ENCODE measurements around the gene APLP1. TPM values are rescaled to one million over a fixed set of nuclear protein-coding genes. Genes with fewer than 3 reads are reported as not detected.

The APLP1 gene
- total RNA-seq, 4 donors from 2014 or later: 4.6 to 14.6 (median 8.8) TPM

DNA sequence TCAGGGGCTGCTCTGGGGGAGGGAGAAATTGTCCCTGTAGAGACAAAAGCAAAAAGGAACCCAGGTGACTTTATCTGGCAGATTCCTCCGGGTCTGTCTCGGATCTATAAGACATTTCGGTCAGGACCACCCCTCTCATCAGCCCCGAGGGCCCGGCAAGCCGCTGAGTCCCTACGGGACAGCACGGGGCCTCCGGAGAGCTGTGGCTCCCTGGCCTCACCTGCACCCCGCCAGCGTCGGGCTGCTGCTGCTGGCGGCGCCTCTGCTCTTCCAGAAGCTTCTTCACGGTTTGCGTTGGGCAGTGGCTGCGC lies 30.1 kb downstream of the APLP1 start:
- TF ChIP-seq POLR2A (IDR thresholded peaks at IDR 0.05; ENCODE audit: low read depth): no peak
- TF ChIP-seq, protein P1, sequence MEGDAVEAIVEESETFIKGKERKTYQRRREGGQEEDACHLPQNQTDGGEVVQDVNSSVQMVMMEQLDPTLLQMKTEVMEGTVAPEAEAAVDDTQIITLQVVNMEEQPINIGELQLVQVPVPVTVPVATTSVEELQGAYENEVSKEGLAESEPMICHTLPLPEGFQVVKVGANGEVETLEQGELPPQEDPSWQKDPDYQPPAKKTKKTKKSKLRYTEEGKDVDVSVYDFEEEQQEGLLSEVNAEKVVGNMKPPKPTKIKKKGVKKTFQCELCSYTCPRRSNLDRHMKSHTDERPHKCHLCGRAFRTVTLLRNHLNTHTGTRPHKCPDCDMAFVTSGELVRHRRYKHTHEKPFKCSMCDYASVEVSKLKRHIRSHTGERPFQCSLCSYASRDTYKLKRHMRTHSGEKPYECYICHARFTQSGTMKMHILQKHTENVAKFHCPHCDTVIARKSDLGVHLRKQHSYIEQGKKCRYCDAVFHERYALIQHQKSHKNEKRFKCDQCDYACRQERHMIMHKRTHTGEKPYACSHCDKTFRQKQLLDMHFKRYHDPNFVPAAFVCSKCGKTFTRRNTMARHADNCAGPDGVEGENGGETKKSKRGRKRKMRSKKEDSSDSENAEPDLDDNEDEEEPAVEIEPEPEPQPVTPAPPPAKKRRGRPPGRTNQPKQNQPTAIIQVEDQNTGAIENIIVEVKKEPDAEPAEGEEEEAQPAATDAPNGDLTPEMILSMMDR (IDR thresholded peaks at IDR 0.05): no peak
- no peak for TF ChIP-seq POLR2AphosphoS5 (IDR thresholded peaks at IDR 0.05)
- no peak for TF ChIP-seq EP300 (IDR thresholded peaks at IDR 0.05)
- intact Hi-C loops (cut with DNase I): loop anchor here (5.0 kb wide), 1 partner anchor 34 kb away; no protein-coding TSS in a partner anchor
- Histone ChIP-seq H3K36me3 (peaks cover 19 to 44% (median 41%) of the 10 kb centered on the region in 4 donors), H3K4me3 (peak overlapping the region; percentile 68 to 86 (median 74)), H3K27ac (replicated peaks in 1 of 4) (peak overlapping the region; percentile 88 to 94 (median 92)), H3K27me3 (no peaks in the 10 kb centered on the region), H3K9me3 (no peaks in the 10 kb centered on the region), H3K4me1 (peaks cover 14 to 54% (median 46%) of the 10 kb centered on the region in 4 donors)
- 32% methylated on average over 5 of the region's 17 CpGs for WGBS
- no peak for DNase-seq (ENCODE audit: extremely low spot score)

DNA sequence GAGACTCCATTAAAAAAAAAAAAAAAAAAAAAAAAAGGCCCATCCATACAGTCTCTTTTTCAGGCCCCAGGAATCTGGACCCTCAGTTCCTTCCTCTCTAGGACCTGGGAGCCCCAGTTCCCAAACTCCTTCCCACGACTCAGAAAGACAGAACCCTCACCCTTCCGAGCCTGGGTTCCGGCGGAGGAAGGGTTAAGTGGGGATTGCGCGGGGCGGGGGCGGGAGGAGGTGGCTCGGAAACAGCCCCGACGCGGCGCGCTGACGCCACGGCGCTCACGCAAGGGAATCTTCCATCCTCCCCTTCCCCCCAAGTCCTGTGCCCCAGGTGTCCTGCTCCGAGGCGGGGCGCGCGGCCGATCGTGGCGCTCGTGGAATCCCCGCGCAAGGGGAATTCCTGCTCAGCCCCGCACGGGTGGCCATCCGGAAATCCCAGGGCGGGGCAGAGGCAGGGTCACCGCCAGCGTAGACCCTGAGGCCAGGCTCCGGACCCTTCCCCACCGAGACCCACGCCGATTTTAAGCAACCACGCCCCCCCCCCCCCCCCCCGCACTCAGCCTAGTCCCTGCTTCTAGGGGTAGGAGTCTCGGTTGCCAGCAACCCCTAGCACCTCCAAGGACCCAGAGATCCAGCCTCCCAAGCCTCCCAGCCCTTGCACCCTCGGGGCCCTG lies 31.3 kb downstream of the APLP1 start:
- WGBS: 3% methylated on average over 4 of the region's 43 CpGs
- DNase-seq (ENCODE audit: extremely low spot score): no peak
- intact Hi-C loops (cut with DNase I): loop anchor here (5.0 kb wide), 1 partner anchor 33 kb away; no protein-coding TSS in a partner anchor
- Histone ChIP-seq H3K4me1 (peaks cover 14 to 59% (median 51%) of the 10 kb centered on the region in 4 donors), H3K36me3 (peaks cover 12 to 32% (median 30%) of the 10 kb centered on the region in 4 donors), H3K27ac (replicated peaks in 1 of 4) (peak overlapping the region; percentile 88 to 94 (median 92)), H3K4me3 (peak overlapping the region; percentile 68 to 86 (median 74)), H3K27me3 (no peaks in the 10 kb centered on the region), H3K9me3 (no peaks in the 10 kb centered on the region)
- TF ChIP-seq POLR2AphosphoS5 (IDR thresholded peaks at IDR 0.05) (peak; percentile 90 to 92), POLR2A (IDR thresholded peaks at IDR 0.05; ENCODE audit: low read depth) (peak; percentile 41), EP300 (IDR thresholded peaks at IDR 0.05) (no peak)
- TF ChIP-seq, protein P1 (IDR thresholded peaks at IDR 0.05): no peak

DNA sequence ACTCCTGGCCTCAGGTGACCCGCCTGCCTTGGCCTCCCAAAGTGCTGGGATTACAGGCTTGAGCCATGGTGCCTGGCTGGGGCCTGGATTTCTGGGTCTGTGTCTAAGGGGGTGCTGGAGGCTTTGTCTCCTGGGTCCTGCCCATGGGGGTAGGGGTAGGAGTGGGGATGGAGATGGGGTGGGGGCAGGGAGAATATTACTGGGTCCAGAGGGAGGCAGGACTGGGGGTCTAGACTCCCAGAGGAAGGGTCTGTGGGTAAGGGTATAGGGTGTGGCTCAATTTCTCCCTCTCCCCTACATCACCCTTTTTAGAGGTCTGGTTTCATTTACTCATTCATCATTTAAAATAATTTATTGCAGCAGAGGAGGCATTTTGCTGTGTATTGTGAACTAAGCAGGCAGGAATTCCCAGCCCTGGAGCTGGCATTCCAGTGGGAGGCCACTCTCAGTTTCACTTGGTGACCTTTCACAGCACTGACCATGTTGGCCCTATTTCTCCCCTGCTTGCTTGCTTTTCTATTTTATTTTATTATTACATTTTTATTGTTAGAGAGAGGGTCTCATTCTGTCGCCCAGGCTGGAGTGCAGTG lies 32.8 kb downstream of the APLP1 start:
- intact Hi-C loops (cut with DNase I): no loop called here
- H3K27ac ChIP-seq (replicated peaks in 1 of 4): peak overlapping the region; percentile 88 to 94 (median 92)
- peaks cover 14 to 60% (median 53%) of the 10 kb centered on the region in 4 donors for H3K4me1 ChIP-seq

DNA sequence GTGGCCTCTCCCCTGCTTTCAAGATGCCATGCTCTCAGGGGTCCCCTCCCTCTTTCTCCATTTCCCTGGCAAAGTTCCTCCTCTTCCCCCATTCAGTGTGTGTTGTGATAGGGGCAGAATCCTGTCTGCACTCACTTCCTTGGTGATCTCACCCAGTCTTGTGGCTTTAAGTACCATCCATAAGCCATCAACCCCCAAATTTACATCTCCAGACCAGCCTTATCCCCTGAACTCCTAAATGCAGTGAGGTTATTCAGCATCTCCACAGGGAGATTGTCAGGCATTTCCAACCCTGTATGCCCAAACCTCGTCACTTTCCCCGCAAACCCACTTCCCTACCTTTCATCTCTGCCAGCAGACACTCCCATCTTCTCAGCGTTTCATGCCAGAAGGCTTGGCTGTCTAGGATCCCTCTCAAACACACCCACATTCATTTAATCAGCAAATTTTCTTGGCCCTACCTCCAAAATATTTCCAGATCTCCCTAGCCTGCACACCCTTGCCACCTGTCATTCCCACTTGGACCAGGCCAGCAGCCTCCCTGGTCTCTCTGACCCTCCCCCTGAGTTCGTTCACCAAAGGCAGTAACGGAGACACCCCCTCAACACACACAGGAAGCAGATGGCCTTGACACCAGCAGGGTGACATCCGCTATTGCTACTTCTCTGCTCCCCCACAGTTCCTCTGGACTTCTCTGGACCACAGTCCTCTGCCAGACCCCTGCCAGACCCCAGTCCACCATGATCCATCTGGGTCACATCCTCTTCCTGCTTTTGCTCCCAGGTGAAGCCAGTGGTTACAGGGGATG lies 33.7 kb downstream of the APLP1 start, which contains the start of gene HCST:
Gene HCST, plus strand, starts transcription at position 676 of the 808 bp plus-strand sequence. Its CDS starts 65 bp downstream, at position 741.
- Histone ChIP-seq H3K9me3 (no peaks in the 10 kb centered on the region), H3K4me1 (peaks cover 14 to 60% (median 56%) of the 10 kb centered on the region in 4 donors), H3K27me3 (no peaks in the 10 kb centered on the region), H3K4me3 (peak within 1 kb of the TSS; percentile 6 to 41 (median 19)), H3K36me3 (peaks cover 0 to 10% (median 8%) of the 10 kb centered on the region in 4 donors), H3K27ac (replicated peaks in 1 of 4) (peak within 1 kb of the TSS; percentile 88 to 94 (median 92))
- no peak for TF ChIP-seq POLR2A (IDR thresholded peaks at IDR 0.05; ENCODE audit: low read depth)
- TF ChIP-seq, protein P1 (IDR thresholded peaks at IDR 0.05): no peak
- TF ChIP-seq EP300 (IDR thresholded peaks at IDR 0.05): no peak
- no peak for TF ChIP-seq POLR2AphosphoS5 (IDR thresholded peaks at IDR 0.05)
- DNase-seq (ENCODE audit: extremely low spot score): no peak
- WGBS: 44% methylated on average over 6 of the region's 6 CpGs
- intact Hi-C loops (cut with DNase I): no loop called here

More for the DNA sequence above, 32.8 kb downstream of the APLP1 start:
- H3K4me3 ChIP-seq: peak overlapping the region; percentile 68 to 86 (median 74)
- H3K36me3 ChIP-seq: peaks cover 7 to 19% (median 17%) of the 10 kb centered on the region in 4 donors
- DNase-seq (ENCODE audit: extremely low spot score): no peak
- no peaks in the 10 kb centered on the region for H3K27me3 ChIP-seq
- H3K9me3 ChIP-seq: no peaks in the 10 kb centered on the region
- TF ChIP-seq, protein P1 (IDR thresholded peaks at IDR 0.05): no peak
- TF ChIP-seq EP300 (IDR thresholded peaks at IDR 0.05) (no peak), POLR2A (IDR thresholded peaks at IDR 0.05; ENCODE audit: low read depth) (no peak)
- WGBS: 76% methylated on average over 2 of the region's 2 CpGs
